ENCODE measurements around the gene DIRAS1.
"Not testable (repeated sequence)": the region's sequence is repeated elsewhere in the genome, so short reads cannot be mapped to it uniquely, and the experiment has no call there.

DIRAS1 gene

DNA sequence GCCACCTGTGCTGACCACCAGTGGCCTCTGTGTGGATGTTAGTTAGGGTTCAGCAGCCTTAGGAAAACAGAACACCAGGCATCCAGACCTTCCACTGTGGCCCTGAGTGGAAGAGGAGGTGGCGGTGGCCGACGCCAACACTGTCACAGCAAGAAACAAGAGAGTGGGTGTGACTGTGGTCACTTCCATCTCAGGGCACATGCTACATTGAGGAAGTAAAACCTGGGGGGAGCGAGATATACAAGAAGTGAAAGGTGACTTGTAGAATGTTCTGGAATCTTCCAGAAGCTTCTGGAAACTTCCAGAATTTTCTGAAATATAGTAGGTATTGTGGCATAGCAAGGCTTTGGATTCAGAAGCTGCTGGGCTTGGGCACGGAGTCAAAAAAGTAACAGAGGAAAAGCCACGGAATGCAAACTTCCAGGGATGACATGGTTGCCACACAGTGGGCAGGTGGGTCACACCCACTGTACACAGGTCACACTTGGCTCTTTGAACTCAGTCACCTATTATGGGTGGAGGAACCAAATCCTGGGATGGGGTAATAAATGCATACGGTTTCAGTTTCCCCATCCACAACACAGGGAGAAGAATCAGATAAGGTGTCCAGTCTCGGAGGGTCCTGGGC lies 43.0 kb downstream of the DIRAS1 start:
- DNase-seq (ENCODE audit: low read depth in 2 of 2) = no peak

GRCh38 chr19:2676823-2677222 lies 44.3 kb downstream of the DIRAS1 start:
- DNase-seq (ENCODE audit: low read depth in 2 of 2) = no peak

GRCh38 chr19:2675892-2676291 lies 45.3 kb downstream of the DIRAS1 start:
- no peak for DNase-seq (ENCODE audit: low read depth in 2 of 2)

- DNase-seq (ENCODE audit: low read depth in 2 of 2) = no peak
Measured at GRCh38 chr19:2670217-2670616, 51.0 kb downstream of the DIRAS1 start.

GRCh38 chr19:2668175-2668763 lies 52.9 kb downstream of the DIRAS1 start:
- DNase-seq (ENCODE audit: low read depth in 2 of 2) = no peak

DNA sequence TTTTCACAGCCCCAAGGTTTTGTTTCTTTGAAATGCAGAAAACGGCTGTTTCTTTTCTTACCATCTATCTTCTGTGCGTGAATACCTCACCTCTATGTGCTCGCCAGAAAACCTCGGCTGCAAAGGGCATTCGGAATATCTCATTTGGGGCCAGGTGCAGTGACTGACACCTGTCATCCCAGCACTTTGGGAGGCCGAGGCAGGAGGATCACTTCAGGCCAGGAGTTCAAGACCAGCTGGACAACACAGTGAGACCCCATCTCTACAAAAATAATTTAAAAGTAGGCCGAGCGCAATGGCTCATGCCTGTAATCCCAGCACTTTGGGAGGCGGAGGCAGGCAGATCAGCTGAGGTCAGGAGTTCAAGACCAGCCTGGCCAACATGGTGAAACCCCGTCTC lies 53.8 kb downstream of the DIRAS1 start:
- not testable (repeated sequence) for DNase-seq (ENCODE audit: low read depth in 2 of 2)

- DNase-seq (ENCODE audit: low read depth in 2 of 2) = no peak
Measured at GRCh38 chr19:2666344-2666994, 54.7 kb downstream of the DIRAS1 start.

DNA sequence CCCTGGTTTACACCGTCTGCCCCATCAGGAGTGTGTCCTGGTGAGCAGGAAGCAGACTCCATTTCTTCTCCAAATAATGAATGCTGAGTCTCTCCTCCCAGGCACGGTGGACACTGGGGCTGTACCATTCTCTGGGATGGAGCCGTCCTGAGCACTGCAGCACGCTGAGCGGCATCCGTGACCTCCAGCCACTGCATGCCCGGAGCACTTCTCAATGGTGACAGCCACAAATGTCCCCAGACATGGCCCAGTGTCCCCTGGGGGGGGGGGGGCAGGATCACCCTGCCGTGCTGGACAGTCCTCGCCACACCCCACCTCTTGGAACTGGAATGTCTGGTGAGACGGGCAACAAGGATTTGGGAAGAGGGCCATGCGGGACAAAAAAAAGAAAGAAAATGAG lies 56.1 kb downstream of the DIRAS1 start:
- no peak for DNase-seq (ENCODE audit: low read depth in 2 of 2)
